Left ventricle myocardium superior (tissue), 1 donor: Measurements from ENCODE around the gene ODAD3. TPM values are rescaled to one million over a fixed set of nuclear protein-coding genes. Genes with fewer than 3 reads are reported as not detected.
"Not testable (repeated sequence)": the region's sequence is repeated elsewhere in the genome, so short reads cannot be mapped to it uniquely, and the experiment has no call there.

Experiments
- ATAC-seq: fragments of 200-7000 bp; cut with Tn5 transposase; one replicate; pipeline ENCODE4 v1.9.1; 2020; ENCODE audit warnings: mild to moderate bottlenecking, moderate library complexity
- DNase-seq: peaks from one replicate; pipeline ENCODE4 v3.0.0-alpha.2; 2020
- intact Hi-C: fragments of 100-400 bp; cut with micrococcal nuclease; formaldehyde crosslinking; loops from one replicate; pipeline ENCODE4 v1.11.0; 2022
- total RNA-seq: library from RNA; stranded (reverse); fragmentation: NEBNext Ultra II Directional; extraction: Animal tissue kit (Norgen Biotek cat#: 25700); gene quantifications from one replicate; pipeline ENCODE4 v1.2.1, GENCODE V29; 2021
- donor health status: DM: no; HTN: yes; CAD: no; lungs with severe emphysema.

The ODAD3 gene
- total RNA-seq, 1 donor from 2014 or later, result 0.42 TPM

- ATAC-seq (peak; percentile 73), DNase-seq (peak; percentile 72)
- intact Hi-C loops, result no loop called here
These were observed 11.9 kb upstream of the ODAD3 start for GRCh38 chr19:11446652-11447301.

GRCh38 chr19:11446271-11446651 is 11.3 kb upstream of the ODAD3 start:
- intact Hi-C loops, result no loop called here
- DNase-seq, result no peak
- ATAC-seq, result no peak

GRCh38 chr19:11445141-11445540 is 10.2 kb upstream of the ODAD3 start:
- ATAC-seq (no peak), DNase-seq (no peak)
- intact Hi-C loops, result no loop called here

- DNase-seq (no peak), ATAC-seq (no peak)
- intact Hi-C loops, result no loop called here
These were observed 9.1 kb upstream of the ODAD3 start for GRCh38 chr19:11444059-11444458.

GRCh38 chr19:11437955-11438354 is 3.0 kb upstream of the ODAD3 start:
- DNase-seq (no peak), ATAC-seq (no peak)
- intact Hi-C loops, result no loop called here

GRCh38 chr19:11435833-11436313 is 952 bp upstream of the ODAD3 start:
- ATAC-seq (no peak), DNase-seq (no peak)
- intact Hi-C loops, result no loop called here

GRCh38 chr19:11434703-11435056 is 241 bp downstream of the ODAD3 start:
- no peak for ATAC-seq
- no peak for DNase-seq
- intact Hi-C loops, result no loop called here

- ATAC-seq, intact Hi-C loops, DNase-seq: not testable (repeated sequence)
These were observed 1.4 kb downstream of the ODAD3 start for GRCh38 chr19:11433526-11433925.

- no peak for ATAC-seq
- intact Hi-C loops, result no loop called here
- no peak for DNase-seq
These were observed 8.3 kb downstream of the ODAD3 start for GRCh38 chr19:11426656-11427055.

GRCh38 chr19:11425719-11426457 is 9.0 kb downstream of the ODAD3 start:
- intact Hi-C loops, result no loop called here
- DNase-seq, result no peak
- ATAC-seq, result no peak

GRCh38 chr19:11423791-11424181 is 11.1 kb downstream of the ODAD3 start:
- intact Hi-C loops, result no loop called here
- no peak for DNase-seq

GRCh38 chr19:11423164-11423790 is 11.6 kb downstream of the ODAD3 start:
- ATAC-seq (no peak), DNase-seq (no peak)
- intact Hi-C loops, result no loop called here

More at GRCh38 chr19:11423791-11424181, 11.1 kb downstream of the ODAD3 start:
- ATAC-seq, result no peak

- intact Hi-C loops, result no loop called here
These were observed 12.5 kb downstream of the ODAD3 start for GRCh38 chr19:11422163-11423065.

GRCh38 chr19:11421371-11422098 is 13.4 kb downstream of the ODAD3 start:
- peak; percentile 72 for DNase-seq
- intact Hi-C loops, result no loop called here
- ATAC-seq, result peak; percentile 54

More at GRCh38 chr19:11422163-11423065, 12.5 kb downstream of the ODAD3 start:
- ATAC-seq (peak; percentile 62), DNase-seq (peak; percentile 86)

GRCh38 chr19:11420429-11421370 is 14.2 kb downstream of the ODAD3 start:
- peak; percentile 84 for DNase-seq
- intact Hi-C loops, result no loop called here

GRCh38 chr19:11418549-11419506 is 16.1 kb downstream of the ODAD3 start, which contains the start of gene RGL3:
TSS of gene RGL3 (minus strand) at chr19:11419314. CDS start at chr19:11419278, 36 bp downstream.
- DNase-seq (peak; percentile 81), ATAC-seq (peak; percentile 67)
- intact Hi-C loops, result no loop called here

More at GRCh38 chr19:11420429-11421370, 14.2 kb downstream of the ODAD3 start:
- ATAC-seq, result peak; percentile 76
